A673 (cell line): Measurements from ENCODE around the gene IGLL5.

ENCODE experiments used
- CTCF ChIP-seq: fragments of 300-800, 200-600 bp; sonication (generic); conservative IDR thresholded peaks from 2 replicates; pipeline ENCODE4 v1.5.1; 2017; ENCODE audit warnings: low read depth, mild to moderate bottlenecking, antibody characterized with exemption, low read length, moderate library complexity, mixed read lengths
- EZH2 ChIP-seq: fragments of 200-600 bp; sonication (generic); IDR thresholded peaks from 2 replicates; pipeline ENCODE4 v1.6.1; 2017; ENCODE audit warnings: borderline replicate concordance, low read depth, mild to moderate bottlenecking, mixed read lengths, antibody characterized with exemption, low read length; ENCODE audit not compliant: poor library complexity, severe bottlenecking

GRCh38 chr22:22912988-22913253 is 25.3 kb downstream of the IGLL5 start:
- TF ChIP-seq CTCF (no peak), EZH2 (no peak)
